ENCODE measurements around the gene IFNG-AS1.

Gene IFNG-AS1

GRCh38 chr12:68037616-68038255 lies 48.5 kb downstream of the IFNG-AS1 start (continued):
- TF ChIP-seq ZNF513 (tag by site-specific recombination; IDR thresholded peaks at IDR 0.05) (no peak), ZNF658 (tag by site-specific recombination; IDR thresholded peaks at IDR 0.05) (no peak)

GRCh38 chr12:68038650-68039049 lies 49.4 kb downstream of the IFNG-AS1 start:
- H3K9me3 ChIP-seq (ENCODE audit: control insufficient read depth, insufficient read depth, low read depth, low read length): no peaks in the 10 kb centered on the region
- CTCF ChIA-PET: interaction anchor here (0.5 to 3.0 kb wide), 4 partner anchors 10 to 279 kb away, joined by 3 to 10 read pairs (median 6); no protein-coding TSS in a partner anchor
- no peak overlapping the region for H3K4me3 ChIP-seq (ENCODE audit: low read depth, low read length)
- POLR2A ChIA-PET: interaction anchor here (0.6 kb wide), 1 partner anchor 279 kb away, joined by 4 read pairs; no protein-coding TSS in a partner anchor
- no peaks in the 10 kb centered on the region for H3K36me3 ChIP-seq (ENCODE audit: control insufficient read depth in 2 of 2, insufficient read depth in 1 of 2, low read length in 2 of 2)
- H3K4me1 ChIP-seq (ENCODE audit: control insufficient read depth, insufficient read depth, low read length): no peaks in the 10 kb centered on the region
- TF ChIP-seq ZNF624 (tag by site-specific recombination; IDR thresholded peaks at IDR 0.05) (no peak), ZNF585B (tag by site-specific recombination; IDR thresholded peaks at IDR 0.05) (no peak), ZNF843 (tag by site-specific recombination; IDR thresholded peaks at IDR 0.05) (no peak), SETDB1 (IDR thresholded peaks at IDR 0.05; ENCODE audit: insufficient read length, low read length) (no peak), PRDM2 (tag by site-specific recombination; IDR thresholded peaks at IDR 0.05; ENCODE audit: borderline replicate concordance) (no peak)
- H3K27ac ChIP-seq (ENCODE audit: extremely low read depth, low read depth, low read length): no peak overlapping the region

GRCh38 chr12:68040450-68041075 lies 51.3 kb downstream of the IFNG-AS1 start:
- POLR2A ChIA-PET: no interaction called here
- Histone ChIP-seq H3K4me3 (ENCODE audit: low read depth, low read length) (no peak overlapping the region), H3K27ac (ENCODE audit: extremely low read depth, low read depth, low read length) (no peak overlapping the region), H3K4me1 (ENCODE audit: control insufficient read depth, insufficient read depth, low read length) (no peaks in the 10 kb centered on the region), H3K9me3 (ENCODE audit: control insufficient read depth, insufficient read depth, low read depth, low read length) (no peaks in the 10 kb centered on the region), H3K36me3 (ENCODE audit: control insufficient read depth in 2 of 2, insufficient read depth in 1 of 2, low read length in 2 of 2) (no peaks in the 10 kb centered on the region)
- CTCF ChIA-PET: interaction anchor here (0.6 to 3.2 kb wide), 54 partner anchors 9 to 1843 kb away, joined by 3 to 43 read pairs (median 4); partner anchors contain the start of genes IFNG and IFNG-AS1
- TF ChIP-seq ZNF202 (tag by site-specific recombination; IDR thresholded peaks at IDR 0.05; ENCODE audit: borderline replicate concordance): no peak
- TF ChIP-seq ZNF335 (tag by site-specific recombination; conservative IDR thresholded peaks at IDR 0.05): 0 out of 2 replicates have a peak, but pooled peaks have one; percentile 29
- TF ChIP-seq PRDM4 (tag by site-specific recombination; IDR thresholded peaks at IDR 0.05): no peak
- 0 out of 2 replicates have a peak, but pooled peaks have one; percentile 30 for TF ChIP-seq ZNF561 (tag by site-specific recombination; IDR thresholded peaks at IDR 0.05; ENCODE audit: borderline replicate concordance)
- TF ChIP-seq ZNF362 (tag by site-specific recombination; IDR thresholded peaks at IDR 0.05): peak; percentile 75; the same call in 1 of the 2 replicates
- peak; percentile 93 for TF ChIP-seq ZNF654 (tag by site-specific recombination; IDR thresholded peaks at IDR 0.05; ENCODE audit: low read depth)
- TF ChIP-seq ZNF558 (tag by site-specific recombination; IDR thresholded peaks at IDR 0.05): peak; percentile 12; the same call in 1 of the 2 replicates
- TF ChIP-seq ZFHX2 (tag by site-specific recombination; conservative IDR thresholded peaks at IDR 0.05): no peak
- 0 out of 2 replicates have a peak, but pooled peaks have one; percentile 43 for TF ChIP-seq ZNF660 (tag by site-specific recombination; IDR thresholded peaks at IDR 0.05)
- peak; percentile 69; the same call in 1 of the 2 replicates for TF ChIP-seq ZNF530 (tag by site-specific recombination; IDR thresholded peaks at IDR 0.05; ENCODE audit: low read depth)
- 0 out of 2 replicates have a peak, but pooled peaks have one; percentile 39 for TF ChIP-seq YY1 (tag by site-specific recombination; IDR thresholded peaks at IDR 0.05)
- no peak for TF ChIP-seq ZNF157 (tag by site-specific recombination; IDR thresholded peaks at IDR 0.05)
